HepG2 (cell line): ENCODE results near the gene VEGFB.

Experiments used
- SIN3A ChIP-seq: IDR thresholded peaks from 2 replicates; pipeline ENCODE4 v1.6.1; 2011; ENCODE audit warnings: low read depth, mild to moderate bottlenecking, control low read depth, low read length, borderline replicate concordance
- TF ChIP-seq, protein P1 (sequence below): sonication (generic); formaldehyde crosslinking; IDR thresholded peaks from 2 replicates; pipeline ENCODE4 v1.4.0; 2020; ENCODE audit warnings: mild to moderate bottlenecking, missing genetic modification reagents
- TF ChIP-seq, protein P2 (sequence below), 2 experiments: fragments of 450-650 bp in 1 of 2; sonication (generic) in 1 of 2; formaldehyde crosslinking in 1 of 2; IDR thresholded peaks; 2 replicates each; pipeline versions ENCODE4 v1.6.1 to v1.8.0; 2016 to 2022; ENCODE audit warnings: antibody characterized with exemption in 1 of 2, mild to moderate bottlenecking in 1 of 2, missing genetic modification reagents in 1 of 2

DNA sequence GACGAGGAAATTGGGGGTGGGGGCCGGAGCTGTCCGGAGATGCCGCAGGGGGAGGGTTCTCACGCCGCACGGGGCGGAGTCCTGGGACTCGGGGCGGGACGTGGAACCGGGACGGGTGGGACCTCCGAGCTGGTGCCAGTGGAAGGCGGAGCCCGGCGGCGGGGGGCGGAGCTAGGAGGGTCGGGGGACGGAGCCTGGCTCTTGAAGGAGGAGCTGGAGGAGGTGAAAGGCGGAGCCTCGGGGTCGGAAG is 6.8 kb downstream of the VEGFB start:
- TF ChIP-seq SIN3A = no peak
- TF ChIP-seq, protein P1, sequence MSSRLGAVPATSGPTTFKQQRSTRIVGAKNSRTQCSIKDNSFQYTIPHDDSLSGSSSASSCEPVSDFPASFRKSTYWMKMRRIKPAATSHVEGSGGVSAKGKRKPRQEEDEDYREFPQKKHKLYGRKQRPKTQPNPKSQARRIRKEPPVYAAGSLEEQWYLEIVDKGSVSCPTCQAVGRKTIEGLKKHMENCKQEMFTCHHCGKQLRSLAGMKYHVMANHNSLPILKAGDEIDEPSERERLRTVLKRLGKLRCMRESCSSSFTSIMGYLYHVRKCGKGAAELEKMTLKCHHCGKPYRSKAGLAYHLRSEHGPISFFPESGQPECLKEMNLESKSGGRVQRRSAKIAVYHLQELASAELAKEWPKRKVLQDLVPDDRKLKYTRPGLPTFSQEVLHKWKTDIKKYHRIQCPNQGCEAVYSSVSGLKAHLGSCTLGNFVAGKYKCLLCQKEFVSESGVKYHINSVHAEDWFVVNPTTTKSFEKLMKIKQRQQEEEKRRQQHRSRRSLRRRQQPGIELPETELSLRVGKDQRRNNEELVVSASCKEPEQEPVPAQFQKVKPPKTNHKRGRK (CRISPR knock-in tag) = no peak
- TF ChIP-seq, protein P2, sequence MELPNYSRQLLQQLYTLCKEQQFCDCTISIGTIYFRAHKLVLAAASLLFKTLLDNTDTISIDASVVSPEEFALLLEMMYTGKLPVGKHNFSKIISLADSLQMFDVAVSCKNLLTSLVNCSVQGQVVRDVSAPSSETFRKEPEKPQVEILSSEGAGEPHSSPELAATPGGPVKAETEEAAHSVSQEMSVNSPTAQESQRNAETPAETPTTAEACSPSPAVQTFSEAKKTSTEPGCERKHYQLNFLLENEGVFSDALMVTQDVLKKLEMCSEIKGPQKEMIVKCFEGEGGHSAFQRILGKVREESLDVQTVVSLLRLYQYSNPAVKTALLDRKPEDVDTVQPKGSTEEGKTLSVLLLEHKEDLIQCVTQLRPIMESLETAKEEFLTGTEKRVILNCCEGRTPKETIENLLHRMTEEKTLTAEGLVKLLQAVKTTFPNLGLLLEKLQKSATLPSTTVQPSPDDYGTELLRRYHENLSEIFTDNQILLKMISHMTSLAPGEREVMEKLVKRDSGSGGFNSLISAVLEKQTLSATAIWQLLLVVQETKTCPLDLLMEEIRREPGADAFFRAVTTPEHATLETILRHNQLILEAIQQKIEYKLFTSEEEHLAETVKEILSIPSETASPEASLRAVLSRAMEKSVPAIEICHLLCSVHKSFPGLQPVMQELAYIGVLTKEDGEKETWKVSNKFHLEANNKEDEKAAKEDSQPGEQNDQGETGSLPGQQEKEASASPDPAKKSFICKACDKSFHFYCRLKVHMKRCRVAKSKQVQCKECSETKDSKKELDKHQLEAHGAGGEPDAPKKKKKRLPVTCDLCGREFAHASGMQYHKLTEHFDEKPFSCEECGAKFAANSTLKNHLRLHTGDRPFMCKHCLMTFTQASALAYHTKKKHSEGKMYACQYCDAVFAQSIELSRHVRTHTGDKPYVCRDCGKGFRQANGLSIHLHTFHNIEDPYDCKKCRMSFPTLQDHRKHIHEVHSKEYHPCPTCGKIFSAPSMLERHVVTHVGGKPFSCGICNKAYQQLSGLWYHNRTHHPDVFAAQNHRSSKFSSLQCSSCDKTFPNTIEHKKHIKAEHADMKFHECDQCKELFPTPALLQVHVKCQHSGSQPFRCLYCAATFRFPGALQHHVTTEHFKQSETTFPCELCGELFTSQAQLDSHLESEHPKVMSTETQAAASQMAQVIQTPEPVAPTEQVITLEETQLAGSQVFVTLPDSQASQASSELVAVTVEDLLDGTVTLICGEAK (IDR thresholded peaks at IDR 0.05) = no peak
- TF ChIP-seq, protein P2 (CRISPR knock-in tag; IDR thresholded peaks at IDR 0.05) = no peak
